GM18951 (cell line): ENCODE results near the gene WASL.

Experiments
- POLR2A ChIP-seq: IDR thresholded peaks from 4 replicates; pipeline ENCODE4 v1.6.1; 2011; ENCODE audit warnings: mild to moderate bottlenecking; ENCODE audit not compliant: insufficient read length, insufficient read depth; ENCODE audit errors: extremely low read depth
- in situ Hi-C: fragments of 300-500 bp; cut with MboI; formaldehyde crosslinking; loops from one replicate; pipeline ENCODE4 v1.12.0; 2022; ENCODE audit warnings: low sequenced_read_pairs, mixed read lengths, inconsistent platforms; ENCODE audit not compliant: unreplicated experiment

The WASL gene

GRCh38 chr7:123687161-123687560 lies 61.6 kb downstream of the WASL start:
- no peak for TF ChIP-seq POLR2A
- in situ Hi-C loops, result no loop called here

GRCh38 chr7:123682690-123683089 lies 66.1 kb downstream of the WASL start:
- in situ Hi-C loops, result no loop called here
- TF ChIP-seq POLR2A, result no peak

- no peak for TF ChIP-seq POLR2A
- in situ Hi-C loops, result no loop called here
Measured at GRCh38 chr7:123681561-123681960, 67.2 kb downstream of the WASL start.

- in situ Hi-C loops, result no loop called here
- TF ChIP-seq POLR2A, result no peak
Measured at GRCh38 chr7:123680580-123680979, 68.2 kb downstream of the WASL start.

- TF ChIP-seq POLR2A, result no peak
- in situ Hi-C loops, result no loop called here
Measured at GRCh38 chr7:123679614-123680013, 69.2 kb downstream of the WASL start.

GRCh38 chr7:123677061-123677715 lies 71.6 kb downstream of the WASL start:
- in situ Hi-C loops, result no loop called here

GRCh38 chr7:123675181-123675473 lies 73.7 kb downstream of the WASL start:
- in situ Hi-C loops, result no loop called here
- TF ChIP-seq POLR2A, result no peak

More at GRCh38 chr7:123677061-123677715, 71.6 kb downstream of the WASL start:
- TF ChIP-seq POLR2A, result no peak

GRCh38 chr7:123674399-123675180 lies 74.2 kb downstream of the WASL start:
- in situ Hi-C loops, result no loop called here
- no peak for TF ChIP-seq POLR2A

- TF ChIP-seq POLR2A, result no peak
- in situ Hi-C loops, result no loop called here
Measured at GRCh38 chr7:123673752-123674398, 74.9 kb downstream of the WASL start.

- in situ Hi-C loops, result no loop called here
- TF ChIP-seq POLR2A, result no peak
Measured at GRCh38 chr7:123673137-123673732, 75.6 kb downstream of the WASL start.

- TF ChIP-seq POLR2A, result no peak
- in situ Hi-C loops, result no loop called here
Measured at GRCh38 chr7:123669485-123669884, 79.3 kb downstream of the WASL start.

- no peak for TF ChIP-seq POLR2A
- in situ Hi-C loops, result no loop called here
Measured at GRCh38 chr7:123666492-123666891, 82.3 kb downstream of the WASL start.

- in situ Hi-C loops, result no loop called here
- no peak for TF ChIP-seq POLR2A
Measured at GRCh38 chr7:123665896-123666295, 82.9 kb downstream of the WASL start.
